HG03378 (cell line): ENCODE data around the gene DYNLT2.
A peak's percentile ranks its signal among the peaks of the same experiment; 100 is the strongest.

Experiments used
- ATAC-seq: cut with Tn5 transposase; IDR thresholded peaks from one replicate; pipeline ENCODE4 v1.9.1; 2021; ENCODE audit warnings: mild to moderate bottlenecking, moderate library complexity; ENCODE audit not compliant: unreplicated experiment

Gene DYNLT2, protein sequence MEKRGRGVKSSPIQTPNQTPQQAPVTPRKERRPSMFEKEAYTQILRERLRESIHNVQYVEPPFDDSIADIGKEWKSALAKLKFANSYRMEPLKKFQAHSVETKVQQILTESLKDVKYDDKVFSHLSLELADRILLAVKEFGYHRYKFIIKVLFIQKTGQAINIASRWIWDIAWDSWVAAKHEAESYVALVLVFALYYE

DNA sequence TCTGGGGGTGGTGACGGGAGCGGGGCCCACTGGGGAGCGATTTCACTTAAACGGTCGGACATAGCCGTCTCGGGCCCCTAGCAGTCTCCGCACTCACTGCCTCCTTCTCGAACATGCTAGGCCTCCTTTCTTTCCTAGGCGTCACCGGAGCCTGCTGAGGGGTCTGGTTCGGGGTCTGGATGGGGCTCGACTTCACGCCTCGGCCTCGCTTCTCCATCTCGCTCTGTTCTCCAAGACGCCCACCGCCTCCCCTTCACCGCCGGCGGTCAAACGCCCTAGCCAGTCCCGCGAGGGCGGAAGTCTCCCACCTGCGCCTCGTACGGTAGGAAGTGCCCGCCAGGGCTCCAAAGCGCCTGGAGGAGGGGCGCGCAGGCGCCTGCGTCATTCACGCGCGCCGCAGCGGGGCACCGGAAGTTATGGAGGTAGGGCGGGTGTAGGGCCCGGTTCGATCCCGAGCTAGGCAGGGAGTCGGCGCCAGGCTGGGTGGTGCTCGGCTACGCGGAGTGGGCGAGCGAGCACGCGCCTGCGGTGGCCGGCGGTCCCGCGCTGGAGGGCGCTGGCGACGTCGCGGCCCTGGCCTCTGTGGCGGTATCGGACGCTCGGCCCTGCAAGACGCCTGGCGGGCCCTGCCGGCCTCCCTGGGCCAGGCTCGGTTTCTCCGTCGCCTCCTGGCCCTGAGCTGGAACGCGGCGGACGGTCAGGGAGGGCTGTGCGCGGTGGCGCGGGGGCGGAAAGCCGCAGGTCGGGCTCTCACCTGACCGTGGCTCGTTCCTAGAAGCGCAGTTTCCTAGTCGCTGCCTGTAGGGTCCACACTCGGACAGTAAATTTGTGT, at the start of gene DYNLT2, which contains the start of gene ERMARD:
DYNLT2 (minus strand) TSS at position 331 of the 832 bp plus-strand sequence; CDS start at position 217, 114 bp downstream.
ERMARD (plus strand) TSS at position 381 of the 832 bp plus-strand sequence; CDS start at position 417, 36 bp downstream.
- peak; percentile 87 for ATAC-seq

DNA sequence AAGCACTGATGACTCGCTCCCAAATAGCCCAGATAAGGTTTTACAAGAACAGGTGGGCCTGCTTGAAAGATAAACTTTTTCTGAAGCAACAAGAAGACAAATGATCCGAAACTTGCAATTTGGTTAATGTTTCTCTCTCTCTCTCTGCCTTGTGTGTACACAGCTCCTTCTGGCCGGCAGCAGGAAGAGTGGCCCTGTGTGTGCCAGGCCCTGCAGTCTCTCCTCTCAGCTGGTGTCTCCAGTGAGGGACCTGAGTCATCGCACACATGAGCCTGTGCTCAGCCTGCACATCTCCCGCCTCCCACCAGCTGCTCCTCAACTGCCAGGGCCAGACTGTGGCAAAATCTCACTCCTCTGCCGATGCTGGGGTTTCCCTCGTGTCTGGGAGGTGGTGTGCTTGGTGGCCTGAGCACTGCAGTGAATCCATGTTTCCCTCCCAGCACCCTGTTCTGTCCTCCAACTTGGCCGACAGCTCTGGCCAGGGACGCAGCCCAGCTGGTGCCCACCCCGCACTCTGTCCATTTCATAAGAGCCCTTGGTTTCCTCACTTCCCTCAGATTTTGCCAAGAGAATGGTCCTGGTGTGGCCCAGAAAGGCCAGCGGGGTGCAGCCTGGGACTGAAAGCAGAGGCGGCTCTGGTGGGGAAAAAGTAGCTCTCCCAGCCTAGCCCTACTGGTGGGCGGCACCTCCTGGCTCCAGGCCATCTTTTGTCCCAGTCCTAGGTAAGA, 49.5 kb upstream of the DYNLT2 start:
- no peak for ATAC-seq

GRCh38 chr6:169800116-169800667, 48.8 kb upstream of the DYNLT2 start:
- ATAC-seq = no peak

- ATAC-seq = no peak
Observed at GRCh38 chr6:169799474-169799926, 48.1 kb upstream of the DYNLT2 start.

GRCh38 chr6:169798764-169799473, 47.5 kb upstream of the DYNLT2 start:
- ATAC-seq = no peak

GRCh38 chr6:169795196-169795595, 43.8 kb upstream of the DYNLT2 start:
- no peak for ATAC-seq

- no peak for ATAC-seq
Observed at GRCh38 chr6:169794317-169795055, 43.1 kb upstream of the DYNLT2 start.

DNA sequence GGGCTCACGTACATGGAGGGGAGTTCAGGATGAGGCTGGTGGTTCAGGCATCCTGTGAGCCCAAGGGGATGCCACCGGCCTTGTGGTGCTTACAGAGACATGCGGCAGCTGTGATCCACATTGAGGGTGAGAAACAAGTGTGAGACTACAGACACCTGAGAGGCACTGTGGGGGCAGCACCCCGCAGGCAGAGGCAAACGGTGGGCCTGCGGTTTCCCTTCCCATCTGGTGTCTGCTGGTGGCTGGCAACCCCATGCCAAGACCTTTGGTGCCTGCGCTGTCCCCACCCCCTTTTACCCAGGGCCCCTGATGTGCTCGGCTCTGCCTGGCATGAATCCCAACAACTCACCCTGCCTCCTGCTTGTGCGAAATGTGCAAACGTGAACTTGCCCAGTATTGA, 42.0 kb upstream of the DYNLT2 start:
- ATAC-seq = no peak

GRCh38 chr6:169792306-169793015, 41.1 kb upstream of the DYNLT2 start:
- no peak for ATAC-seq

- ATAC-seq = no peak
Observed at GRCh38 chr6:169791721-169792131, 40.4 kb upstream of the DYNLT2 start.

DNA sequence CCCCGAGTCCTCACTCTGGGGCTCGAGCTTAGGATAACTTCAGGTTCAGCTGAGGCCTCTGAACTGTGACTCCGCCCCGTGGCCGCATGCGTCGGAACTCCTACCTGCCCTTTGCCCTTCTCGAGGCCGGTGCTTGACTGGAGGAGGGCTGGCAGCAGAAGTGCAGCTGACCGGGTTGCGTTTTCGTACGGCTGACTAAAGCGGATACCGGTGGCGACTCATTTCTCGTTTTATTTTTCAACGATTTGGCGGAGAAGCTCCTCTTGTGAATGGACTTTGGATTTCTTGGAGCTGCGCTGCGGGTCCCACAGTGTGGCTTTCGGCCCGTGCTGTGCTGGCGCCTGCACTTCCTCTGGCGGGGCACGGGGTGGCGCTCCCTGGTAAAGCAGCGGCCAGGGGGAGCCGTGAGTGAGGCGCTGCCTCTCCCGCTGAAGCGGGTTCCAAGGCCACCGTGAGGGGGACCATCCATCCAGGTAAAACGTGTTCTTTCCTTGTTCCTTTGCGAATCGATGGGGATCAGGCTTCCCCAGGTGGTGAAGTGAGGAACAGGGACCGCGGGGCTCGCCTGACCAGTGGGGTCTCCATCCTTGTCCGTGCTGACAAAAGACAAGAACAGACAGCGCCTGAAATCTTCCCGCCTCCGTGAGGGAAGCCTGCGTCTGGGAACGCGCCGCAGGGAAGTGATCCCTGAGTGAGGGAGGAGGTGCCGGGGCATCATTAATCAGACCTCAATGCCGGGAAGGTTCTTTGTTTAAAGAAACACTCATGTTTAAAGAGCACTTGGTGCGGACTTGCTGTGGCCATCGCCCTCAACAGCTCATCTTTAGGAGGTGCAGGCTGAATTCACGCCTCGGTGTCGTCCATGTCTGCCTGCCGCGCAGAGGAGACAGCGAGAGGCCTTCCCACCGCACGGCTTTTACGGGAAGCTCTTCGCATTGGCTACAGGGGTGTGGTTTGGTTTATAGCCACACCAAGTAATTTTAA, 38.9 kb upstream of the DYNLT2 start:
- peak; percentile 79 for ATAC-seq

DNA sequence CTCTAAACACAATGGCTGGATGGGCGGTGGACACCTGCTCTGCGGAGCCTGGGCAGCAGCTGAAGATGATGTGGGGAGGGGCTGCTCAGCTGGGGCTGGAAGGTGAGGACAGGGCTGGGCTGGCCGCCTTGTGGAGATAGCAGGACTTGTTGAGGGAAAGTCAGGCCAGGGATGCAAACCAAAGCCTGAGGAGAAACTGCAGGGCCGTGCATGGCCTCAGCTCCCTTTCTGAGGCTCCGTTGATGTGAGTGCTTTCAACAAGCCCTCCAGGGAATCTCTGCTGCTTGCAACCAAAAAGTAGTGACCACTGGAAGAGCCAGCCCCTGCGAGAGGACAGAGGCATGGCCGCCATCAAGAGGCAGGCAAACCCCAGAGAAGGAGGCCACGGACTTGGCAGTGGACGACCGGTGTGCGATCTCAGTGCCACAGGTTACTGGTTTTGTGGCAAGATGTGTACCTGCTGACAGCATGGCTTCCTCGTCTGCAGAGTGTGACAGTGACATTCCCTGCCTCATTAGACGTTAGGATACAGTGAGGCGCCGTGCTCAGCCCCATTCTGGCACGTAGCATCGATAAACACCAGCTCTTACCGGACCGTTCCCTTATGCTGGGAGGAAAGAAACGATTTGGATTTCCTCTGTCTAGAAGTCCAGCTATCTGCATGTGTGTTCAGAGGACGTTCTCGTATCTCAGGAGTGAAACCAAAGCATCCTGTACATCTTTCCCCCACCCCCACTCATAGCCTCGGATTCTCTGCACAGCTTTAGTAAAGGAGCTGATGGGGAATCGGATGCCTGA, 38.0 kb upstream of the DYNLT2 start:
- ATAC-seq = no peak

- no peak for ATAC-seq
Observed at GRCh38 chr6:169788809-169789145, 37.4 kb upstream of the DYNLT2 start.

DNA sequence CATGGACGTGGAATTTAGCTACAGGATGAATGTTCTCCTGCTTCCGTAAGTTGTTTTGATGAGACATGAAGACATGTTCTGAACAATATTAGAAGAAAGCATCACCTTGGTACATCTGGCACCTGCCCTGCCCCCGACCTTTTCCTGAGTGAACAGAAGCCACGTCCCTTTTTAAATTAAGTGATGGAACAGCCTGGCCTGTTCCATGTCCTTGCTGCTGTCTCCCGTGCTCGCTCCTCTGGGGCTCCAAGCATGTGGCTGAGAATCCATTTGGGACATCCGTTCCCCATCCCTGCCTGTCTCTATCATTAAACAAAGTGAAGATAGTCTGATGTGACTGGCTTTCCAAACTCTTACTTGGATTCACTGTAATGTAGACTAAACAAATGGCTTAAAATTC, 36.4 kb upstream of the DYNLT2 start:
- no peak for ATAC-seq

DNA sequence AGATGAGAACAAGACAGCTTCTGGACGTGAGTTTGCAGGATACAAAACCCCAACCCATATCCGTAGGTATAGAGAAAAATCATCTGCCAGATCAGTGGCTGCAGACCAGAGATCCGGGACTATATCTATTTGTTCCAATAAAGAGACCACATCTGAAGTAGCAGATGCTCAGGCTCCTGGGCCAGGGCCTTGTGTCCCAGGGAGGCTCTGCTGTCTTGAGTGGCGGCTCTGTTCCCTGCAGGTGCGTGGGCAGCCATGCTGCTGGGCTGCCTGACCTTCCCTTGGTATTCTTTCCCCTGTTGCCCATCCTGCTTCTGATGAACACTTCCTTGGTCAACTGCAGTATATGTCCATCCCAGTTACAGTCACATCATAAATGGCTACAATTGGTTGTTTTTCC, 35.0 kb upstream of the DYNLT2 start:
- no peak for ATAC-seq

- ATAC-seq = no peak
Observed at GRCh38 chr6:169785566-169785965, 34.2 kb upstream of the DYNLT2 start.

DNA sequence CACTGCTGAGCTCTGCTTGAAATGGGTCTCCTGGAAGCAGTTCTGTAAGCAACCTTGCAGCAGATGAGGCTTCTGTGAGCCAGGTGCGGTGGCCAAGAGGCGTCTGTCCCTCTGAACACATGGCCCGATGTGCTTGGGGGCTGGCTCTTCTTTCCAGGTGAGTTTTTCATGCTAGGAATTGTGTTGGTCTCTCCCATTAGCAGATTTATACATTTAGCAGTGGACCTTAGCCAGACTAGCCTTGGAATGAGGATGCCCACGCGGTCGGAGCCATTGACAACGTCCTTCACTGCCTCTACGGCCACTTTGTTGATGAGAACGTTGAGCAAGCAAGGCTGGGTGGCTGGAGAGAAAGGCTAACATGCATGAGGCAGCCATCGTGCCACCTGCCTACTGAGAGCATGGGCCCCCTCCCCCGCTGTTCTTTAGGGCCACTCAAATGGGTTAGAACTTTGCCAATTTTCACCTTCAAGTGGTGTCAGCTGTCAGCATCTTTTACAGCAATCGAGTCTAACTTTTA, 33.5 kb upstream of the DYNLT2 start:
- ATAC-seq = no peak
